ENCODE results near the gene PRR22. TPM values are rescaled to one million over a fixed set of nuclear protein-coding genes. Genes with fewer than 3 reads are reported as not detected.
A peak's percentile ranks its signal among the peaks of the same experiment; 100 is the strongest.

Gene PRR22
- total RNA-seq, 2 donors from 2014 or later, result 1.6 to 6.8 TPM

- H3K4me1 ChIP-seq (replicated peaks), result no peaks in the 10 kb centered on the region
- H3K27me3 ChIP-seq (replicated peaks; ENCODE audit: insufficient read depth), result no peaks in the 10 kb centered on the region
- H3K9me3 ChIP-seq, result no peaks in the 10 kb centered on the region
- H3K36me3 ChIP-seq, result no peaks in the 10 kb centered on the region
- no peak for TF ChIP-seq POLR2AphosphoS5 (IDR thresholded peaks at IDR 0.05)
- TF ChIP-seq CTCF (IDR thresholded peaks at IDR 0.05), result no peak
- no peak for TF ChIP-seq POLR2A (IDR thresholded peaks at IDR 0.05)
- no peak overlapping the region for H3K4me3 ChIP-seq
- H3K27ac ChIP-seq, result no peak overlapping the region
- intact Hi-C loops (cut with DNase I), result no loop called here
- 88% methylated on average over 21 of the region's 21 CpGs for WGBS
- no peak for DNase-seq (ENCODE audit: low spot score)
Measured at GRCh38 chr19:5808120-5808816, 23.7 kb upstream of the PRR22 start.

GRCh38 chr19:5806905-5807304, 22.4 kb upstream of the PRR22 start:
- no peaks in the 10 kb centered on the region for H3K27me3 ChIP-seq (replicated peaks; ENCODE audit: insufficient read depth)
- WGBS, result 100% methylated on average over 5 of the region's 5 CpGs
- H3K27ac ChIP-seq, result no peak overlapping the region
- DNase-seq (ENCODE audit: low spot score), result no peak
- no peak overlapping the region for H3K4me3 ChIP-seq
- H3K9me3 ChIP-seq, result no peaks in the 10 kb centered on the region
- TF ChIP-seq POLR2AphosphoS5 (IDR thresholded peaks at IDR 0.05) (no peak), CTCF (IDR thresholded peaks at IDR 0.05) (no peak), POLR2A (IDR thresholded peaks at IDR 0.05) (no peak)
- intact Hi-C loops (cut with DNase I), result no loop called here
- H3K36me3 ChIP-seq, result no peaks in the 10 kb centered on the region
- no peaks in the 10 kb centered on the region for H3K4me1 ChIP-seq (replicated peaks)

GRCh38 chr19:5806133-5806489, 21.6 kb upstream of the PRR22 start:
- 40% methylated on average over 6 of the region's 6 CpGs for WGBS
- TF ChIP-seq POLR2AphosphoS5 (IDR thresholded peaks at IDR 0.05), result no peak
- TF ChIP-seq POLR2A (IDR thresholded peaks at IDR 0.05), result no peak
- TF ChIP-seq CTCF (IDR thresholded peaks at IDR 0.05), result no peak
- Histone ChIP-seq H3K27me3 (replicated peaks; ENCODE audit: insufficient read depth) (no peaks in the 10 kb centered on the region), H3K9me3 (no peaks in the 10 kb centered on the region), H3K4me3 (no peak overlapping the region), H3K36me3 (no peaks in the 10 kb centered on the region), H3K27ac (peak overlapping the region; percentile 61 to 64), H3K4me1 (replicated peaks) (no peaks in the 10 kb centered on the region)
- no peak for DNase-seq (ENCODE audit: low spot score)
- intact Hi-C loops (cut with DNase I), result no loop called here

- Histone ChIP-seq H3K4me3 (peak overlapping the region; percentile 21 to 27), H3K27me3 (replicated peaks; ENCODE audit: insufficient read depth) (no peaks in the 10 kb centered on the region), H3K9me3 (no peaks in the 10 kb centered on the region), H3K36me3 (no peaks in the 10 kb centered on the region), H3K4me1 (replicated peaks) (no peaks in the 10 kb centered on the region), H3K27ac (peak overlapping the region; percentile 61 to 64)
- peak; percentile 71 for DNase-seq (ENCODE audit: low spot score)
- TF ChIP-seq CTCF (IDR thresholded peaks at IDR 0.05) (peak; percentile 57 to 78 (median 76)), POLR2AphosphoS5 (IDR thresholded peaks at IDR 0.05) (peak; percentile 61), POLR2A (IDR thresholded peaks at IDR 0.05) (no peak)
- intact Hi-C loops (cut with DNase I), result loop anchor here (2.0 kb wide), 1 partner anchor 23 kb away; no protein-coding TSS in a partner anchor
- 3% methylated on average over 28 of the region's 46 CpGs for WGBS
Measured at GRCh38 chr19:5805462-5806132, 21.1 kb upstream of the PRR22 start.
